Common myeloid progenitor, CD34-positive (primary cell): ENCODE data around the gene DTD1.

Source experiments
- CTCF ChIA-PET: fragments of 350-600 bp; sonication (Branson Sonifier 250); formaldehyde crosslinking; loops from one replicate; lab custom pipeline; 2021; ENCODE audit warnings: antibody characterized with exemption; lab: Charles Lee
- POLR2A ChIA-PET: fragments of 350-600 bp; sonication (Branson Sonifier 250); formaldehyde crosslinking; loops from one replicate; lab custom pipeline; 2021; ENCODE audit warnings: antibody characterized with exemption; lab: Charles Lee
- DNase-seq, 3 donors: peaks; one replicate each; pipeline versions ENCODE4 v3.0.0 to v3.0.0-alpha.2; 2013
- H3K27ac ChIP-seq, 2 experiments: 1 replicate in 1 of 2; 2 replicates in 1 of 2; pipeline ENCODE4 v1.7.0; 2013; ENCODE audit warnings: inconsistent platforms in 2 of 2, low read length in 2 of 2, mild to moderate bottlenecking in 2 of 2, low read depth in 1 of 2, moderate library complexity in 1 of 2; ENCODE audit not compliant: severe bottlenecking in 2 of 2, insufficient read depth in 1 of 2, poor library complexity in 1 of 2
- H3K27me3 ChIP-seq, 5 experiments: replicated peaks in 2 of 5; 1 replicate in 3 of 5; 2 replicates in 2 of 5; pipeline versions ENCODE4 v1.6.1 to v1.7.0; 2013; ENCODE audit warnings: low read length in 4 of 5, mild to moderate bottlenecking in 2 of 5, moderate library complexity in 2 of 5, inconsistent platforms in 1 of 5; ENCODE audit not compliant: insufficient read depth in 5 of 5, control insufficient read depth in 4 of 5
- H3K36me3 ChIP-seq, 4 experiments: 1 replicate in 2 of 4; 2 replicates in 2 of 4; pipeline versions ENCODE4 v1.6.1 to v1.7.0; 2013; ENCODE audit warnings: low read length in 3 of 4, control low read depth in 1 of 4, mild to moderate bottlenecking in 1 of 4; ENCODE audit not compliant: control insufficient read depth in 4 of 4, insufficient read depth in 4 of 4
- H3K4me1 ChIP-seq, 4 experiments: 1 replicate in 3 of 4; 2 replicates in 1 of 4; pipeline versions ENCODE4 v1.6.1 to v1.7.1; 2013; ENCODE audit warnings: low read length in 3 of 4, mild to moderate bottlenecking in 3 of 4, control low read depth in 1 of 4, inconsistent platforms in 1 of 4, moderate library complexity in 1 of 4; ENCODE audit not compliant: control insufficient read depth in 4 of 4, insufficient read depth in 4 of 4; ENCODE audit errors: control extremely low read depth in 1 of 4
- H3K4me3 ChIP-seq, 7 experiments: 1 replicate in 4 of 7; 2 replicates in 3 of 7; pipeline versions ENCODE4 v1.5.1 to v1.7.0; 2013; ENCODE audit warnings: mild to moderate bottlenecking in 7 of 7, low read length in 6 of 7, moderate library complexity in 6 of 7, inconsistent platforms in 2 of 7, low read depth in 2 of 7, control low read depth in 1 of 7; ENCODE audit not compliant: insufficient read depth in 4 of 7, control insufficient read depth in 1 of 7; ENCODE audit errors: extremely low read depth in 1 of 7
- H3K9me3 ChIP-seq, 5 experiments: 1 replicate in 4 of 5; 2 replicates in 1 of 5; pipeline versions ENCODE4 v1.6.1 to v1.7.1; 2013; ENCODE audit warnings: low read length in 4 of 5, mild to moderate bottlenecking in 2 of 5, inconsistent platforms in 1 of 5, low read depth in 1 of 5, moderate library complexity in 1 of 5; ENCODE audit not compliant: control insufficient read depth in 4 of 5, insufficient read depth in 2 of 5; ENCODE audit errors: control extremely low read depth in 1 of 5
- WGBS: methylation state at CpG from one replicate; pipeline ENCODE4 v1.1.5; 2013; ENCODE audit not compliant: insufficient coverage; 5-methylcytosine and 5-hydroxymethylcytosine counted together

The DTD1 gene

GRCh38 chr20:18625907-18626655 lies 38.2 kb downstream of the DTD1 start:
- ChIA-PET POLR2A (no interaction called here), CTCF (interaction anchor here (0.9 kb wide), 1 partner anchor 158 kb away, joined by 3 read pairs; no protein-coding TSS in a partner anchor)
- Histone ChIP-seq H3K27me3 (no peaks in the 10 kb centered on the region), H3K36me3 (peaks cover 3 to 25% (median 11%) of the 10 kb centered on the region in 4 experiments), H3K27ac (no peak overlapping the region), H3K4me3 (no peak overlapping the region), H3K4me1 (peaks cover 0 to 3% (median 0%) of the 10 kb centered on the region in 4 experiments), H3K9me3 (no peaks in the 10 kb centered on the region)
- no peak for DNase-seq
- 100% methylated on average over 3 of the region's 6 CpGs for WGBS

GRCh38 chr20:18628330-18628920 lies 40.6 kb downstream of the DTD1 start:
- CTCF ChIA-PET: interaction anchor here (0.6 to 2.1 kb wide), 2 partner anchors 428 to 955 kb away, joined by 4 to 5 read pairs; no protein-coding TSS in a partner anchor

GRCh38 chr20:18632196-18632789 lies 44.4 kb downstream of the DTD1 start:
- peaks cover 0 to 7% (median 3%) of the 10 kb centered on the region in 4 experiments for H3K4me1 ChIP-seq
- peaks cover 5 to 21% (median 9%) of the 10 kb centered on the region in 4 experiments for H3K36me3 ChIP-seq
- H3K27me3 ChIP-seq: no peaks in the 10 kb centered on the region
- no peak overlapping the region for H3K4me3 ChIP-seq
- 14% methylated on average over 2 of the region's 7 CpGs for WGBS
- H3K9me3 ChIP-seq: no peaks in the 10 kb centered on the region
- CTCF ChIA-PET: interaction anchor here (0.6 to 2.0 kb wide), 20 partner anchors 11 to 1031 kb away, joined by 3 to 7 read pairs (median 4); no protein-coding TSS in a partner anchor
- POLR2A ChIA-PET: no interaction called here
- DNase-seq: peak; percentile 54 to 72 (median 68)
- H3K27ac ChIP-seq: no peak overlapping the region

More at GRCh38 chr20:18628330-18628920, 40.6 kb downstream of the DTD1 start:
- H3K27ac ChIP-seq: no peak overlapping the region
- no peaks in the 10 kb centered on the region for H3K9me3 ChIP-seq
- POLR2A ChIA-PET: no interaction called here
- H3K4me1 ChIP-seq: peaks cover 0 to 3% (median 0%) of the 10 kb centered on the region in 4 experiments
- 96% methylated on average over 9 of the region's 11 CpGs for WGBS
- peak in 1 of 3 donors; percentile 6 for DNase-seq
- H3K27me3 ChIP-seq: no peaks in the 10 kb centered on the region
- H3K36me3 ChIP-seq: peaks cover 7 to 25% (median 13%) of the 10 kb centered on the region in 4 experiments
- no peak overlapping the region for H3K4me3 ChIP-seq

- Histone ChIP-seq H3K4me3 (no peak overlapping the region), H3K27ac (no peak overlapping the region), H3K27me3 (no peaks in the 10 kb centered on the region), H3K4me1 (peaks cover 0 to 8% (median 3%) of the 10 kb centered on the region in 4 experiments), H3K36me3 (peaks cover 0 to 23% (median 6%) of the 10 kb centered on the region in 4 experiments), H3K9me3 (no peaks in the 10 kb centered on the region)
- DNase-seq: no peak
- no CpG with 5 or more reads among the region's 2 CpGs for WGBS
- POLR2A ChIA-PET: no interaction called here
- CTCF ChIA-PET: interaction anchor here (0.7 to 2.0 kb wide), 8 partner anchors 8 to 1030 kb away, joined by 3 to 7 read pairs (median 4); no protein-coding TSS in a partner anchor
Observed at GRCh38 chr20:18633411-18633810, 45.6 kb downstream of the DTD1 start.

GRCh38 chr20:18634501-18634900 lies 46.6 kb downstream of the DTD1 start:
- ChIA-PET CTCF (interaction anchor here (0.6 to 3.0 kb wide), 3 partner anchors 18 to 74 kb away, joined by 3 to 7 read pairs (median 3); no protein-coding TSS in a partner anchor), POLR2A (no interaction called here)
- no peak overlapping the region for H3K4me3 ChIP-seq
- H3K27me3 ChIP-seq: no peaks in the 10 kb centered on the region
- no peaks in the 10 kb centered on the region for H3K9me3 ChIP-seq
- no peak overlapping the region for H3K27ac ChIP-seq
- 100% methylated on average over 3 of the region's 5 CpGs for WGBS
- H3K4me1 ChIP-seq: peaks cover 0 to 8% (median 3%) of the 10 kb centered on the region in 4 experiments
- DNase-seq: no peak
- peaks cover 0 to 19% (median 6%) of the 10 kb centered on the region in 4 experiments for H3K36me3 ChIP-seq

- Histone ChIP-seq H3K9me3 (no peaks in the 10 kb centered on the region), H3K4me3 (no peak overlapping the region), H3K27me3 (no peaks in the 10 kb centered on the region), H3K36me3 (peaks cover 0 to 16% (median 6%) of the 10 kb centered on the region in 4 experiments), H3K4me1 (peaks cover 0 to 8% (median 3%) of the 10 kb centered on the region in 4 experiments), H3K27ac (no peak overlapping the region)
- no peak for DNase-seq
- POLR2A ChIA-PET: no interaction called here
- WGBS: no CpG with 5 or more reads among the region's 1 CpG
- CTCF ChIA-PET: interaction anchor here (3.0 kb wide), 1 partner anchor 18 kb away, joined by 7 read pairs; no protein-coding TSS in a partner anchor
Observed at GRCh38 chr20:18635380-18635779, 47.5 kb downstream of the DTD1 start.
